Motor neuron (in vitro differentiated cells): ENCODE data around the gene SYT1. TPM values are rescaled to one million over a fixed set of nuclear protein-coding genes. Genes with fewer than 3 reads are reported as not detected.

Experiments used
- ATAC-seq, 8 experiments: fragments of 200-7000 bp; cut with Tn5 transposase; replicated peaks in 6 of 8; 2 replicates each; pipeline ENCODE4 v1.8.0; 2021; ENCODE audit warnings: mild to moderate bottlenecking in 8 of 8, moderate library complexity in 8 of 8
- H3K27ac ChIP-seq, 2 donors: fragments of 250-450 bp; sonication (Bioruptor Pico); 2 replicates each; pipeline ENCODE4 v1.9.0; 2021; ENCODE audit warnings: antibody characterized with exemption in 2 of 2, mild to moderate bottlenecking in 2 of 2, moderate library complexity in 1 of 2
- H3K4me1 ChIP-seq, 2 donors: fragments of 250-450 bp; sonication (Bioruptor Pico); replicated peaks in 1 of 2; 2 replicates each; pipeline ENCODE4 v1.6.1; 2021; ENCODE audit warnings: antibody characterized with exemption in 2 of 2, mild to moderate bottlenecking in 2 of 2, moderate library complexity in 1 of 2
- H3K4me3 ChIP-seq, 5 donors: fragments of 250-450 bp; sonication (Bioruptor Pico); 2 replicates each; pipeline ENCODE4 v1.9.0; 2021; ENCODE audit warnings: antibody characterized with exemption in 5 of 5, mild to moderate bottlenecking in 5 of 5, moderate library complexity in 4 of 5
- WGBS, 10 experiments: fragments of 450-650 bp; shearing (Covaris generic); methylation state at CpG; one replicate each; pipeline ENCODE4 v1.0.0; 2022; 5-methylcytosine and 5-hydroxymethylcytosine counted together
- in situ Hi-C, 9 experiments: fragments of 400-800 bp; cut with MboI; loops; one replicate each; pipeline ENCODE4 v1.15.0; 2021; ENCODE audit warnings: low sequenced_read_pairs in 9 of 9, low pct_unique_long_range_greater_than_20kb in 2 of 9; ENCODE audit not compliant: unreplicated experiment in 9 of 9
- total RNA-seq, 8 experiments: library from RNA; unstranded; fragments of 300-600 nt; gene quantifications; 2 replicates each; pipeline versions ENCODE4 v1.2.3 to v1.2.4, GENCODE V29; 2022

SYT1 gene
- total RNA-seq, 8 experiments from 2014 or later = 0.18 to 86.3 (median 71.7) TPM; not detected in 1

GRCh38 chr12:79351251-79351650, 486.7 kb downstream of the SYT1 start:
- H3K4me3 ChIP-seq = no peak overlapping the region
- H3K27ac ChIP-seq = no peak overlapping the region
- no peak for ATAC-seq
- peaks cover 0 to 10% of the 10 kb centered on the region in 2 donors for H3K4me1 ChIP-seq
- 24 to 93% (median 70%) methylated on average over 2 to 3 of the region's 3 CpGs; no CpG with 5 or more reads in 1 of the 10 experiments for WGBS, 10 experiments
- in situ Hi-C loops = no loop called here

DNA sequence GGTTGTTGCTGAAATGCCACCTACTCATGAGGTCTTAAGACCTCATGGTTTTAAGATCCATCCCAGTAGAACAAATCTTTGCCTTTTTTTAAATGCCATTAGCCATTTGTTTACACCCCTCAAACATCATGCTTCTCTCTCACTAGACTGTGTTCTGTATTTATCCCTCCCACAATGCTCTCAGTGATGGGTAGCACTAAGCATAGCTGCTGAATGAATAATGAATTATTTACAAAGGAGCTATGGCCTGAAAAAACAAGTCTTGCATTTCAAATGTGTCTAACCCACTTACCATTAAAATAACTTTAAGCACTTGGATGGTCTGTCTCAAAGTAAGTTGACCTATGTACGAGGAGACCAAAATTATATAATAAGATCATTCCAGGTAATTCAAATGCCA, 491.6 kb downstream of the SYT1 start:
- no peak overlapping the region for H3K4me3 ChIP-seq
- H3K27ac ChIP-seq = no peak overlapping the region
- 0 to 100% (median 83%) methylated on average over 1 of the region's 1 CpG; no CpG with 5 or more reads in 1 of the 10 experiments for WGBS, 10 experiments
- H3K4me1 ChIP-seq = peaks cover 0 to 10% of the 10 kb centered on the region in 2 donors
- peak in 3 of 8 experiments; percentile 59 to 78 (median 64) for ATAC-seq
- in situ Hi-C loops = no loop called here

DNA sequence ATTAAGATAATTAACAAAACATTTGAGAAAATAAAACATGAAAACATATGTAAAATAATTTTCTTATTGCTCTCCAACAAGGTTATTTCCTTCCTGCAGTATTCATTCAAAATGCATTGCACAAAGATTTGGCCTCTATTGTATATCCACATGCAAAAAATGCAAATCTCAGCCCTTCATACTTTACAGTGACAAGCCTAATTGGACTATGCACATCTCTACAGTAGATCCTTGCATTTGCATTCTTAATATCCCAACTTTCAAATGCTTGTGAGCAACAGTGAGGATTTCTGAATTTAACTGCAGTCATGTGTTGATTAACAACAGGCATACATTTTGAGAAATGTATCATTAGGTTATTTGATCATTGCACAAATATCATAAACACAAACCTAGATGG, 492.5 kb downstream of the SYT1 start:
- H3K4me1 ChIP-seq = peaks cover 0 to 10% of the 10 kb centered on the region in 2 donors
- ATAC-seq = peak in 3 of 8 experiments; percentile 70 to 77 (median 71)
- in situ Hi-C loops = no loop called here
- H3K27ac ChIP-seq = no peak overlapping the region
- no peak overlapping the region for H3K4me3 ChIP-seq

DNA sequence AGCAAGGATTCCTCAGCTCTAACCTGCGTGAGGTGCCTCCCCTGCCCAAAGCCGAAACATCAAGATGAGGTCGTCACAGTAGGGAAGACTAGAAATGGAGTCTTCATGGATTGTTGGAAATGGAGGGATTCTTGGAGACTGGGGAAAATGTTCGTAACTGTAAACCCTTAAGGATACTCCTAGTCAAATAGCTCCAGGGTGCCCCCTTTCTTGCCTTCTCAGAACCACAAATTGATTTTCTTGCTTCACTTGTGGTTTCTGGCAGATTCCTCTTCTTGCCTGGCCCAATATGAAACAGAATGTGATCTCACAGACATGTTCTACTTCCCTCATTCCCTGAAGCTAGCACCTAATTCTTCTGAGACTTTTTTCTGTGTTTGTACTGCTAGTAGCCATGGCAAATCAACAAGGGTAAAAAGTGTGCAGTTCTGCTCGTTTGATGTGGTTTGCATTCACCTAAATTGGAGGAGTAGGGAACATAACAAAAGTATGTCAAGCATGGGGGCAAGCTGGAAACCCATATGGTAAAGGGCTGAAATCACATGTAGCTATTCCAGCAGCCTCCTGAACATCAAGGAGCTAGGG, 494.2 kb downstream of the SYT1 start:
- no peak for ATAC-seq

GRCh38 chr12:79360286-79360685, 495.7 kb downstream of the SYT1 start:
- ATAC-seq = peak in 2 of 8 experiments; percentile 38 to 83
- Histone ChIP-seq H3K4me3 (no peak overlapping the region), H3K4me1 (no peaks in the 10 kb centered on the region), H3K27ac (no peak overlapping the region)
- in situ Hi-C loops = no loop called here
- 0 to 100% (median 90%) methylated on average over 1 of the region's 1 CpG; no CpG with 5 or more reads in 3 of the 10 experiments for WGBS, 10 experiments

More for the DNA sequence above, 494.2 kb downstream of the SYT1 start:
- H3K27ac ChIP-seq = no peak overlapping the region
- H3K4me3 ChIP-seq = no peak overlapping the region
- 33 to 100% (median 75%) methylated on average over 1 to 5 of the region's 5 CpGs for WGBS, 10 experiments
- peaks cover 0 to 4% of the 10 kb centered on the region in 2 donors for H3K4me1 ChIP-seq
- in situ Hi-C loops = no loop called here

DNA sequence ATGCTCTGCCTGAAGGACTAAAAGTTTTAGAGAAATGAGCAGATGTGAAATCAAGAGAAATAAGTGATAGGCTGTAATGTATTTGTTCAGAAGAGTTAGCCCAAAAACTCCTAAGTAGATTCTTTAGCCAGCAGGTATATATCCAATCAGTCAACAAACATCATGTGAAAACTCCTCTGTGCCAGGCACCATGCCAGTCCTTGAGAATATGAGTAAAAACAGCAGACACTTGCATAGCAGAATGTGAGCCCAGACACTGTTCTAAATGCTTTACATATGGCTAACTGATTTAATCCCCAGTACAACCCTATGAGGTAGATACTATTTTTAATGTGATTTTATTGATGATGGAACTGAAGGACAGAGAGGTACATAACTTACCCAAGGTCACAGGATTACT, 496.4 kb downstream of the SYT1 start:
- Histone ChIP-seq H3K4me1 (no peaks in the 10 kb centered on the region), H3K4me3 (no peak overlapping the region), H3K27ac (no peak overlapping the region)
- in situ Hi-C loops = no loop called here
- no peak for ATAC-seq

DNA sequence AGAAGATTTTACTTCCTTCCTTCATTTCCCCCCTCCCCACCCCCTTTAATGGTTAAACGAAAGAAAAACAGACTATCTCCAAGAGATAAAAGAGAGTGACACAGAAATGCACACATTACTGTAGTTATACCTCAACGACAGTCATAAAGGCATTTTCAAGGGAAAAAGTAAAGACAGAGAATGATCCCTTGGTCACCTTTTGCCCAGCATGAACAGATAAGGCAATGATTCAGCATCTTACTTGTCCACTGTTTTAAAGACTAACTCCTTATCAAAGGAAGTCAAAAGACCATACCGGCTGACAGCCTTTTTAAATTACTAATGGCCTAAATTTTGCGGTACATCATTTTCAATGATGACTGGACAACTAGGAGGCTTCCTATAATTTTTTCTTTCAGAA, 499.6 kb downstream of the SYT1 start:
- ATAC-seq = no peak
- no peak overlapping the region for H3K4me3 ChIP-seq
- in situ Hi-C loops = no loop called here
- WGBS, 10 experiments = 52 to 100% (median 80%) methylated on average over 1 to 4 of the region's 4 CpGs; no CpG with 5 or more reads in 1 of the 10 experiments
- no peaks in the 10 kb centered on the region for H3K4me1 ChIP-seq
- no peak overlapping the region for H3K27ac ChIP-seq

DNA sequence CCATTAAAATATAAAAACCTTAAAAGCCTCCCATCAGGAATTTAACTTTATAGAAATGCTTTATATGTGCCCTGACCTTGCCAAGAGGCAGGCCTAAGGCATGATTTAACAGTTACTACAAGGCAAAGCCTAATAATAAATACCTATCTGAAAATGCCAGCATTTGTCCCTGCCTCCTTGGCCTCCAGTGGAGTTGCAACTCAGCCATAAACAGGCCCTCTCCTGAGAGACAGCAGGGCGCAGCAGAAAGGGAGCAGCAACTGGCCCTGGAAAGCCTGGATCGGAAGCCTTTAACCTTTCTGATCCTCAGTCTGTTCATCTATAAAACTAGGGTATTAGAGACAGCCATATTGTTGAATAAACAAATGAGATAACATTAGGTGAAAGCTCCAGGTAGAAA, 501.8 kb downstream of the SYT1 start:
- Histone ChIP-seq H3K27ac (no peak overlapping the region), H3K4me1 (no peaks in the 10 kb centered on the region), H3K4me3 (no peak overlapping the region)
- ATAC-seq = no peak
- WGBS, 10 experiments = 58 to 100% (median 86%) methylated on average over 1 to 2 of the region's 2 CpGs; no CpG with 5 or more reads in 6 of the 10 experiments
- in situ Hi-C loops = no loop called here

DNA sequence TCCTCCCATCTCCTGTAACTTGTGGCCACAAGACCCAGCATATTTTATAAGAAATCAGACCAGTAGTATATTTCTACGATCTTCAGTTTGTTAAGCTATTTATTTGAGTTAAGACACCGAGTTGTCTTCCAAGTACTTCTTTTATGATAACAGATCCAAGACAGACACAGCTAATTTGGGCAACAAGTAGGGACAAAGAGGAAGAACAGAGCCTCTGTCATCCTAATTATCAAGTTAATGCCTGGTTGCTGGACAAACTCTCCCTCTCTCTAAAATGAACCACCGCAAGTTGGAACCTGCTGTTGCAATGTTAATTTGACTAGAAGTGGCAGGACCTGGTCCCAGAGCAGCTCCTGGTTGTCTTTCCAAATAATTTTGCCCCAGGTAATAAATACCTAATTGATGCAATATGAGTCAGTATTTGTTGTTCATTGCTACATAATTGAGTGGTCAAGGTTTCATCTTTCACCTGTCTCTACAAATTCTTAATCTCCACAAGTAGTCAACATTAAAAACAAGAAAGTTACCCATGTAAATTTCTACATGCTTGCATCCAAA, 502.5 kb downstream of the SYT1 start:
- WGBS, 10 experiments = 55 to 86% (median 61%) methylated on average over 1 to 3 of the region's 3 CpGs; no CpG with 5 or more reads in 3 of the 10 experiments
- Histone ChIP-seq H3K27ac (no peak overlapping the region), H3K4me1 (no peaks in the 10 kb centered on the region), H3K4me3 (no peak overlapping the region)
- ATAC-seq = no peak
- in situ Hi-C loops = no loop called here

DNA sequence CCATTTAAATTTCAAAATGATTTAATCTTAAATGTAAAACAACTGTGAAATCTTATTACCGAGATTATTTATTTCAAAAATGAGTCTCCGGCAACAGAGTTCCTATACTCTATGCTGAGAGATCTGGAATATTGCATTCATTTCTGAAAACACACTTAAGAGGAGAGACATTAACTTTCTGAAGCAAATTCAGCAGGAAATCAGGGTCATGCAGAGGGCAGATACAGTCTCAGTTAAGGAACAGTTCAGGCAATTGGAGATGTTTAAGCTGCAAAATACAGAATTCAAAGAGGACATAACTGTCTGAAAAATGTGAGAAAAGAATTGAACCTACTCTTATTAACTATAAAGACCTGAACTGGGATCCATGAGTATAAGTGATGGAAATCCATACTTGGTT, 505.4 kb downstream of the SYT1 start:
- no peaks in the 10 kb centered on the region for H3K4me1 ChIP-seq
- H3K4me3 ChIP-seq = no peak overlapping the region
- 37 to 100% (median 89%) methylated on average over 1 to 2 of the region's 2 CpGs; no CpG with 5 or more reads in 1 of the 10 experiments for WGBS, 10 experiments
- no peak overlapping the region for H3K27ac ChIP-seq
- in situ Hi-C loops = no loop called here
- ATAC-seq = peak in 1 of 8 experiments; percentile 44

- whole genome bisulfite sequencing, 10 experiments = 63 to 100% (median 80%) methylated on average over 1 to 2 of the region's 2 CpGs; no CpG with 5 or more reads in 3 of the 10 experiments
- H3K4me3 ChIP-seq = no peak overlapping the region
- no peak for ATAC-seq
- no peak overlapping the region for H3K27ac ChIP-seq
- in situ Hi-C loops = no loop called here
- H3K4me1 ChIP-seq = no peaks in the 10 kb centered on the region
Measured at GRCh38 chr12:79371226-79371625, 506.7 kb downstream of the SYT1 start.

GRCh38 chr12:79373896-79374499, 509.4 kb downstream of the SYT1 start:
- ATAC-seq = peak in 6 of 8 experiments; percentile 41 to 89 (median 68)
- WGBS, 10 experiments = 40 to 80% (median 62%) methylated on average over 1 to 5 of the region's 5 CpGs
- in situ Hi-C loops = no loop called here

GRCh38 chr12:79374545-79374944, 510.0 kb downstream of the SYT1 start:
- ATAC-seq = no peak
- in situ Hi-C loops = no loop called here
- no peak overlapping the region for H3K27ac ChIP-seq
- no peaks in the 10 kb centered on the region for H3K4me1 ChIP-seq
- H3K4me3 ChIP-seq = no peak overlapping the region
- WGBS, 10 experiments = 29 to 100% (median 100%) methylated on average over 1 of the region's 1 CpG; no CpG with 5 or more reads in 1 of the 10 experiments

More at GRCh38 chr12:79373896-79374499, 509.4 kb downstream of the SYT1 start:
- no peaks in the 10 kb centered on the region for H3K4me1 ChIP-seq
- H3K4me3 ChIP-seq = no peak overlapping the region
- no peak overlapping the region for H3K27ac ChIP-seq
